IMR-90 (cell line): ENCODE measurements around the gene L3MBTL4. TPM values are rescaled to one million over a fixed set of nuclear protein-coding genes. Genes with fewer than 3 reads are reported as not detected.

Experiments
- ATAC-seq: fragments of 200-7000 bp; cut with Tn5 transposase; 2 replicates; pipeline ENCODE4 v1.9.1; 2020; ENCODE audit warnings: low read depth, mild to moderate bottlenecking, moderate library complexity
- BruUV-seq: library from RNA; stranded (reverse); fragments of 400-500 nt; replicated peaks from 2 replicates; lab custom pipeline; 2021; lab: Mats Ljungman, UMichigan
- CTCF ChIA-PET: fragments of 300-600 bp; formaldehyde crosslinking; extraction: SDS; loops from one replicate; lab custom pipeline; 2021; ENCODE audit warnings: antibody characterized with exemption; lab: Yijun Ruan, JAX
- POLR2A ChIA-PET: fragments of 300-600 bp; sonication (Branson Sonifier 250); formaldehyde crosslinking; loops from one replicate; lab custom pipeline; 2022; ENCODE audit warnings: antibody characterized with exemption; ENCODE audit not compliant: unreplicated experiment; lab: Charles Lee
- DNase-seq: peaks from one replicate; pipeline ENCODE4 v3.0.0; 2013
- H2AFZ ChIP-seq: replicated peaks from 2 replicates; pipeline ENCODE3; 2013; ENCODE audit warnings: low read length, mild to moderate bottlenecking; ENCODE audit not compliant: poor library complexity
- H2AK5ac ChIP-seq: 2 replicates; pipeline ENCODE4 v1.6.1; 2013; ENCODE audit warnings: low read depth, low read length, inconsistent platforms
- H2AK9ac ChIP-seq: replicated peaks from 2 replicates; pipeline ENCODE3; 2013; ENCODE audit warnings: mild to moderate bottlenecking, low read depth, low read length, moderate library complexity; ENCODE audit not compliant: poor library complexity
- H2BK120ac ChIP-seq: 2 replicates; pipeline ENCODE4 v1.6.1; 2013; ENCODE audit warnings: low read depth, low read length, inconsistent platforms
- H2BK15ac ChIP-seq: 3 replicates; pipeline ENCODE4 v1.6.1; 2013; ENCODE audit warnings: low read depth, low read length, inconsistent platforms
- H2BK20ac ChIP-seq: 2 replicates; pipeline ENCODE4 v1.6.1; 2013; ENCODE audit warnings: low read depth, mild to moderate bottlenecking, inconsistent platforms, low read length, moderate library complexity
- H2BK5ac ChIP-seq: 2 replicates; pipeline ENCODE4 v1.6.1; 2013; ENCODE audit warnings: mild to moderate bottlenecking, low read depth, low read length, inconsistent platforms; ENCODE audit not compliant: poor library complexity, severe bottlenecking
- H3K14ac ChIP-seq: replicated peaks from 2 replicates; pipeline ENCODE4 v1.6.1; 2013; ENCODE audit warnings: low read depth, low read length, inconsistent platforms
- H3K18ac ChIP-seq: 2 replicates; pipeline ENCODE4 v1.6.1; 2013; ENCODE audit warnings: low read depth, low read length, control low read depth
- H3K23ac ChIP-seq: 2 replicates; pipeline ENCODE4 v1.6.1; 2013; ENCODE audit warnings: low read depth, low read length, inconsistent platforms
- H3K27ac ChIP-seq: 2 replicates; pipeline ENCODE4 v1.5.1; 2013; ENCODE audit warnings: mild to moderate bottlenecking, control low read depth, low read length; ENCODE audit not compliant: insufficient read depth
- H3K27me3 ChIP-seq: 2 replicates; pipeline ENCODE4 v1.6.1; 2013; ENCODE audit warnings: low read length; ENCODE audit not compliant: control insufficient read depth, insufficient read depth
- H3K36me3 ChIP-seq: 2 replicates; pipeline ENCODE4 v1.6.1; 2013; ENCODE audit warnings: low read length, mixed read lengths; ENCODE audit not compliant: control insufficient read depth, insufficient read depth
- H3K4ac ChIP-seq: 2 replicates; pipeline ENCODE4 v1.6.1; 2013; ENCODE audit warnings: low read depth, low read length, inconsistent platforms
- H3K4me1 ChIP-seq: 2 replicates; pipeline ENCODE4 v1.6.1; 2013; ENCODE audit warnings: low read length, mixed read lengths; ENCODE audit not compliant: control insufficient read depth, insufficient read depth
- H3K4me2 ChIP-seq: 2 replicates; pipeline ENCODE4 v1.6.1; 2013; ENCODE audit warnings: low read depth, mild to moderate bottlenecking, control low read depth, low read length, moderate library complexity
- H3K4me3 ChIP-seq: 2 replicates; pipeline ENCODE4 v1.5.1; 2013; ENCODE audit warnings: low read depth, mild to moderate bottlenecking, control low read depth, low read length, moderate library complexity; ENCODE audit not compliant: insufficient read depth
- H3K56ac ChIP-seq: 2 replicates; pipeline ENCODE4 v1.6.1; 2013; ENCODE audit warnings: low read length, inconsistent platforms; ENCODE audit not compliant: insufficient read depth; ENCODE audit errors: extremely low read depth
- H3K79me1 ChIP-seq, 2 experiments: 2 replicates each; pipeline ENCODE4 v1.6.1; 2013; ENCODE audit warnings: low read length in 2 of 2, inconsistent platforms in 1 of 2, low read depth in 1 of 2
- H3K9ac ChIP-seq: 2 replicates; pipeline ENCODE4 v1.6.1; 2013; ENCODE audit warnings: low read depth, low read length, control low read depth
- H3K9me1 ChIP-seq: 2 replicates; pipeline ENCODE4 v1.6.1; 2013; ENCODE audit warnings: low read length, inconsistent platforms; ENCODE audit not compliant: insufficient read depth
- H3K9me3 ChIP-seq: 2 replicates; pipeline ENCODE4 v1.6.1; 2013; ENCODE audit warnings: low read length; ENCODE audit not compliant: control insufficient read depth, insufficient read depth
- H4K20me1 ChIP-seq: 2 replicates; pipeline ENCODE4 v1.6.1; 2013; ENCODE audit warnings: low read length, inconsistent platforms; ENCODE audit not compliant: insufficient read depth
- H4K5ac ChIP-seq: 2 replicates; pipeline ENCODE4 v1.6.1; 2013; ENCODE audit warnings: mild to moderate bottlenecking, low read depth, low read length, control low read depth
- H4K8ac ChIP-seq, 2 experiments: 2 replicates each; pipeline ENCODE4 v1.6.1; 2013; ENCODE audit warnings: low read depth in 2 of 2, low read length in 2 of 2, control low read depth in 1 of 2, inconsistent platforms in 1 of 2
- H4K91ac ChIP-seq: 2 replicates; pipeline ENCODE4 v1.6.1; 2013; ENCODE audit warnings: low read depth, low read length, inconsistent platforms; ENCODE audit not compliant: insufficient read depth
- BHLHE40 ChIP-seq: fragments of 150-350 bp; IDR thresholded peaks from 2 replicates; pipeline ENCODE4 v1.6.1; 2016; ENCODE audit warnings: mild to moderate bottlenecking, low read depth, low read length
- CEBPB ChIP-seq: IDR thresholded peaks from 2 replicates; pipeline ENCODE4 v1.6.1; 2012; ENCODE audit warnings: low read depth, low read length, improper control_type of control experiment
- CHD1 ChIP-seq: IDR thresholded peaks from 2 replicates; pipeline ENCODE4 v1.6.1; 2012; ENCODE audit warnings: low read depth, low read length, improper control_type of control experiment
- CTCF ChIP-seq: conservative IDR thresholded peaks from 2 replicates; pipeline ENCODE4 v1.5.1; 2012; ENCODE audit warnings: mild to moderate bottlenecking, low read depth, low read length, improper control_type of control experiment
- ELK1 ChIP-seq: fragments of 150-350 bp; IDR thresholded peaks from 2 replicates; pipeline ENCODE4 v1.6.1; 2016; ENCODE audit warnings: low read depth, mild to moderate bottlenecking, low read length, moderate library complexity, borderline replicate concordance
- FOS ChIP-seq: fragments of 150-350 bp; IDR thresholded peaks from 2 replicates; pipeline ENCODE4 v1.6.1; 2016; ENCODE audit warnings: low read depth, low read length
- MAFK ChIP-seq: IDR thresholded peaks from 2 replicates; pipeline ENCODE4 v1.6.1; 2012; ENCODE audit warnings: low read depth, low read length, improper control_type of control experiment
- MAZ ChIP-seq: IDR thresholded peaks from 2 replicates; pipeline ENCODE4 v1.6.1; 2012; ENCODE audit warnings: low read depth, mild to moderate bottlenecking, low read length, improper control_type of control experiment, moderate library complexity, borderline replicate concordance
- MXI1 ChIP-seq: IDR thresholded peaks from 2 replicates; pipeline ENCODE4 v1.6.1; 2012; ENCODE audit warnings: low read depth, mild to moderate bottlenecking, low read length, moderate library complexity, borderline replicate concordance
- POLR2A ChIP-seq: IDR thresholded peaks from 2 replicates; pipeline ENCODE4 v1.6.1; 2012; ENCODE audit warnings: mild to moderate bottlenecking, low read depth, low read length
- RAD21 ChIP-seq: IDR thresholded peaks from 2 replicates; pipeline ENCODE4 v1.6.1; 2012; ENCODE audit warnings: low read length, improper control_type of control experiment
- RFX5 ChIP-seq: IDR thresholded peaks from 2 replicates; pipeline ENCODE4 v1.8.0; 2012; ENCODE audit warnings: low read depth, mild to moderate bottlenecking, low read length, moderate library complexity
- USF2 ChIP-seq: fragments of 150-350 bp; IDR thresholded peaks from 2 replicates; pipeline ENCODE4 v1.6.1; 2017; ENCODE audit warnings: mild to moderate bottlenecking, antibody characterized with exemption, low read length, low read depth
- WGBS, 2 experiments: methylation state at CpG; one replicate each; pipeline versions ENCODE4 v1.1.5 to v1.1.7; 2013; ENCODE audit warnings: missing lambda C conversion rate in 2 of 2; ENCODE audit not compliant: insufficient read length in 1 of 2; ENCODE audit errors: extremely low coverage in 2 of 2; 5-methylcytosine and 5-hydroxymethylcytosine counted together
- dilution Hi-C: fragments of 300-500 bp; cut with HindIII; formaldehyde crosslinking; loops from one replicate; pipeline ENCODE4 v1.14.3; 2018; ENCODE audit warnings: low sequenced_read_pairs; ENCODE audit not compliant: unreplicated experiment
- in situ Hi-C: fragments of 300-500 bp; cut with MboI; formaldehyde crosslinking; loops from 3 replicates; pipeline ENCODE4 v1.14.3; 2019; ENCODE audit warnings: low sequenced_read_pairs, inconsistent platforms, mixed read lengths
- intact Hi-C: fragments of 100-400 bp; cut with micrococcal nuclease; formaldehyde crosslinking; loops from 2 replicates; pipeline ENCODE4 v1.10.0; 2022
- polyA plus RNA-seq, 3 experiments: library from polyadenylated mRNA; depleted of rRNA; stranded (reverse); fragments of >200 nt; gene quantifications; 2 replicates each; pipeline ENCODE4 v1.2.3, GENCODE V29; 2012; ENCODE audit warnings: low replicate concordance in 1 of 3
- total RNA-seq: library from RNA; depleted of rRNA; stranded (reverse); fragments of >200 nt; gene quantifications from 2 replicates; pipeline ENCODE4 v1.2.3, GENCODE V29; 2012

L3MBTL4 gene
- total and polyA plus RNA-seq, 2 of the 4 experiments (the other 2 are of a cell fraction) = under 0.01 to 0.02 TPM

GRCh38 chr18:6004683-6005082, 410.0 kb downstream of the L3MBTL4 start:
- intact Hi-C loops (no loop called here), in situ Hi-C loops (no loop called here), dilution Hi-C loops (no loop called here)
- Histone ChIP-seq H2BK120ac (no peak overlapping the region), H3K56ac (no peak overlapping the region), H3K14ac (no peak overlapping the region), H3K9me1 (no peaks in the 10 kb centered on the region), H4K91ac (no peak overlapping the region), H3K9ac (no peak overlapping the region), H2AK5ac (no peak overlapping the region), H4K8ac (no peak overlapping the region), H3K4ac (no peak overlapping the region), H3K18ac (no peak overlapping the region), H2AK9ac (no peak overlapping the region), H3K4me1 (peaks cover 10% of the 10 kb centered on the region), H3K27me3 (no peaks in the 10 kb centered on the region), H3K79me1 (no peaks in the 10 kb centered on the region), H3K4me3 (no peak overlapping the region), H4K20me1 (no peaks in the 10 kb centered on the region), H3K9me3 (peaks cover 2% of the 10 kb centered on the region; the same call in 1 of the 2 replicates), H3K27ac (no peak overlapping the region), H2BK20ac (no peak overlapping the region), H3K23ac (no peak overlapping the region), H4K5ac (no peak overlapping the region), H2BK5ac (no peak overlapping the region), H3K4me2 (no peak overlapping the region), H2BK15ac (no peak overlapping the region), H2AFZ (no peak overlapping the region), H3K36me3 (no peaks in the 10 kb centered on the region)
- ATAC-seq (no peak), DNase-seq (no peak)
- WGBS, 2 experiments = no CpG with 5 or more reads among the region's 3 CpGs
- ChIA-PET CTCF (no interaction called here), POLR2A (no interaction called here)
- TF ChIP-seq CHD1 (no peak), ELK1 (no peak), FOS (no peak), BHLHE40 (no peak), CTCF (no peak), MXI1 (no peak), RAD21 (no peak), CEBPB (no peak), MAZ (no peak), MAFK (no peak), USF2 (no peak), RFX5 (no peak), POLR2A (no peak)
- BruUV-seq = no TSS peak
